T1000 (cell line): ENCODE results near the gene RALBP1.
A peak's percentile ranks its signal among the peaks of the same experiment; 100 is the strongest.
"Not testable (repeated sequence)": the region's sequence is repeated elsewhere in the genome, so short reads cannot be mapped to it uniquely, and the experiment has no call there.

Experiments
- DNase-seq: peaks from one replicate; lab custom pipeline; 2025; ENCODE audit warnings: mixed read lengths; lab: John Stamatoyannopoulos, UW

RALBP1 gene

DNA sequence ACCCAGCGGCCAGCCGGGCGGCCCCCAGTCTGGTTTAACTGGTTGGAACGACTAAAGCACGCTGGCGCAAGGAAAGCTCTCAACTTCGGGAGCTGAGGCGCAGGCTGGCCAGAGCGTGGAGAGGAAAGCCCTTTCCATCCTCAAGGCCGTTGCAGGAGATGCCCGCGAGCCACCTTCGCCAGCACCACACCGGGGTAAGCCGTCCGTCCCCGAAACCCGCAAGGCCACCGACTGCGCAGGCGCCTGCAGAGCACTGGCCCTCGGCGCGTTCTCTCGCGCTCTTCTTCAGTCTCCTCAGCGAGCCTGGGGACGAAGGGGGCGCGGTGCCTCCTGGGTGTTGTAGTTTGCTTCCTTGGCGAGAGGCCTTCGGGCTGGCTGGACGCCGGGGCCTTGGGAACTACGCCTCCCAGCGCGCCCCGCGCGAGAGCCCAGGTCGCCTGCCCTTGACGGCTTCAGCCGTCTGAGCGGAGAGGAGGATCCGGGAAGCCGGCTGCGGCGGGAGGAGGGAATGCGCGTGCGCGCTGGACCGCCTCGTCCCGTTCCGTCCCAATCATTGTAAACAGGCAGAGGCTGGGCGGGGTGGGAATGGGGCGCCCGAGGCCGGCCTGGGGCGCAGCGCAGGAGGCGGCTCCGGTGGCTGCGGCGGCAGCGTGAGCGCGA is at the start of gene RALBP1:
TSS of gene RALBP1 (plus strand) at position 531 of the 660 bp plus-strand sequence. CDS start 37,533 bp downstream, outside the sequence.
- DNase-seq: peak; percentile 97

DNA sequence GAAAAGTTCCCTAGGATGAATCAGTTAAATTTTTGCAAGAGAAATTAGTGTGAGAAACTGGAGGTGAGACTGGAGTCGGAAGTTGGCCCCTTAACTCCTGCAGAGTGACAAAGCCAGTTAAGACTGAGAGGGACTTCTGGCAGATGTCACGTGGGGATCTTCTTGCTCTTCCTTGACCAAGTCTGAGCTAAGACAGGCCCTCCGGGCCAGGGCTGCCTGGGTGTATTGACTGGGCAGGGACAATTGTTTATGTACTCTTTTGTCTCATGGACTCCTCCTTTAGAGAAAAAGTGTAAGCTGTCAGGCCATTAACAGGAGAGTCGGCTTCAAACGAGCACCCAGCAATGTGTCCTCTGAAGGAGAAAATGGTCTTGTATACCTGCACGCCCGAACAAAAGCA is 48.6 kb upstream of the RALBP1 start:
- DNase-seq: no peak

DNA sequence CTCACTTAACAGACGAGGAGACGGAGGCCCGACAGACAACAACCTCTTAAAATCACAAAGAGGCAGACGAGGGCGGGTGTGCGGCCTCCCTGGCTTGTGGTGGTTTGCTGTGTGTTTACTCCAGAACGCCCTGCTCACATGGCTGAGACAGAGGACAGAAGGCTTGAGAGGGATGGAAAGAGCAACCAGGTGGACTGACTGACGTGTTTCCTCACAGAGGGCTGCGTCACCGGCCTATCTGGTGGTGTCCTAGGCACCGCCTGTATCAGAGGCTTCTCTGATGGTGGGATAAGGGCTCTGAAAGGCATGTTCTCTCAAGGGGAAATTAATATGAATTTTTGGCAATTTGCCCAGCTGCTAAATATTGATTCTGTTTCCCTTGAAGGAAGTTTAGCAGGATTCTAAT is 47.0 kb upstream of the RALBP1 start:
- DNase-seq: no peak

DNA sequence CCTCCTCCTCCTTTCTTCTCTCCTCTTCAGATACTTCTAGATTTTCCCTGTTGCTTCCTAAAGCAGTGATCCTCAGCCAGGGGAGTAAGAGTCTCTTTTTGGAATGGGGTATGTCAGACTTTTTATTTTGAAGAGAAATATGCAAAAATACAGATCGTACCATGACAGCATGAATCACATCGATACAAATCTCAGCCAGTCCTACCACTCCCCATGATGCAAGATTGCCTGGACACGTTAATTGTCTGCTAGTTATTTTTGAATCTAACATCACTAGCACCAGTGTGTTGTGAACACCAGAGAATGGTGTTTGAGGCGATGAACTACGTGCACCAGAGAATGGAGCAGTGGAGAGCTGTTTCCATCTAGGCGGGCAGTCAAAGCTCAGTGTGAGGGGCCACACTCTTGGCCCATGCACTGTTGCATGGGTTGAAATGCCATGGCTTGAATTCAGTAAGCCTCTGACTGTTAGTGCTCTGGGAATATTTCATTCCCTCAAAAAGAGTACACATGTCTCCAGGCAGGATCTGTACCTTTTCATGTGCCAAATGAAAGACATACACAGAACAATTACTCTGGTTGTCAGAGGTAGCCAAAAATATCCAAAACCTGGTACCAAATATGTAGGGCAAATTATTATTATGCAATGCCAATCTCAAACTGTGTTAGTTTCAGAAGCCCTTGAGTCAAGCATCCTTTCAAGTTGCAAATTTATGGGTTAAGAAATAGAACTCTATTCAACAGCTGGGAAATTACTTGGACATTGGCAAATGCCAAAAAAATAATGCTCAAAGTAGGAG is 46.3 kb upstream of the RALBP1 start:
- DNase-seq: no peak

DNA sequence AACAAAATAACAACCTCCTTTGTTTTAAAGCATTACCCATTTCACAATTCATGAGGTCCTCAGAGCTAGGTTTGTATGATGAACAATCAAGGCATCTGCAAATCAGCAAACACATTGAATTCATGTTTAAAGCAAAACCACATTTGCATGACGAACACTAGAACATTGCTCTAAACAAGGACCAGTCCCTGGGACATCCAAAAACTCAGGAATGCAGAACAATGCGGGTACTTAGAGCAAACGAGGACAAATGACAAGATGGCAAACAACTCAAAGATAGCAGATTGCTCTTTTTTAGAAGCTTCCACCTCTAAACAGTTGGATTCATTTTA is 45.7 kb upstream of the RALBP1 start:
- no peak for DNase-seq

DNA sequence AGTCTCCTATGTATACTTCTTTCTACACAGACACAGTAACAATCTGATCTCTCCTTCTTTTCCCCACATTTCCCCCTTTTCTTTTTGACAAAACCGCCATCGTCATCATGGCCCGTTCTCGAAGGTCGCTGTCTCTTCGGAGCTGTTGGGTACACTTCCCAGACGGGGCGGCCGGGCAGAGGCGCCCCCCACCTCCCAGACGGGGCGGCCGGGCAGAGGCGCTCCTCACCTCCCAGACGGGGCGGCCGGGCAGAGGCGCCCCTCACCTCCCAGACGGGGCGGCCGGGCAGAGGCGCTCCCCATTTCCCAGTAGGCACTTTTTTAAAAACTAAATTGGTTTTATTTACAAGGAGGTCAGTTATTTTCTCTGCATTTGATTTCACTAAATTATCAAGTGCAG is 45.0 kb upstream of the RALBP1 start:
- not testable (repeated sequence) for DNase-seq

DNA sequence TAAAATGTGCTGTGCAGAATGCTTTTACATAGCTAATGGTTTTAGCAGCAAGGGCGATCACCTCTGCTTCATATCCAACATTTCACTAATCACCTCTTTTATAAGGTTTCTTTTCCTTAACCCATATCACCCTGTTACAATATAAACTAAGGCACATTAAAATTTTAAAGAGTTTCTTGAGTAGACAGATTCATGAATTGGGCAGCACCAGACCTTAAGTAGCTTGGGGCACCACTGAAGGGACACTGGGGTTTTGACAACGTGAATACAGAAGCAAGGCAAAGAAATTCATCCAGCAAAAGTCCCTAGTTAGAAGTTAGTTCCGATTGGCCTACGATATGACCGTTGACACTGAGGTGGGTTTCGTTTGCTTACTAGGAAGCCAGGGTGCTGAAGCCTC is 44.0 kb upstream of the RALBP1 start:
- DNase-seq: no peak

DNA sequence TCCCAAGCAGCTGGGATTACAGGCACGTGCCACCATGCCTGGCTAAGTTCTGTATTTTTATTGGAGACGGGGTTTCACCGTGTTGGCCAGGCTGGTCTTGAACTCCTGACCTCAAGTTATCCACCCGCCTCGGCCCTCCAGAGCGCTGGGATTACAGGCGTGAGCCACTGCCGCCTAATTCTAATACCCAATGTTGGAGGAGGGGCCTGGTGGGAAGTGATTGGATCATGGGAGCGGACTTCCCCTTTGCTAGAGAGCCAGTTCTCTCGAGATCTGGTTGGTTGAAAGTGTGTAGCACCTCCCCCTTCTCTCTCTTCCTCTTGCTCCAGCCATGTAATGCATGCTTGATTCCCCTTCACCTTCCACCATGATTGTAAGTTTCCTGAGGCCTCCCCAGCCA is 42.2 kb upstream of the RALBP1 start:
- not testable (repeated sequence) for DNase-seq

DNA sequence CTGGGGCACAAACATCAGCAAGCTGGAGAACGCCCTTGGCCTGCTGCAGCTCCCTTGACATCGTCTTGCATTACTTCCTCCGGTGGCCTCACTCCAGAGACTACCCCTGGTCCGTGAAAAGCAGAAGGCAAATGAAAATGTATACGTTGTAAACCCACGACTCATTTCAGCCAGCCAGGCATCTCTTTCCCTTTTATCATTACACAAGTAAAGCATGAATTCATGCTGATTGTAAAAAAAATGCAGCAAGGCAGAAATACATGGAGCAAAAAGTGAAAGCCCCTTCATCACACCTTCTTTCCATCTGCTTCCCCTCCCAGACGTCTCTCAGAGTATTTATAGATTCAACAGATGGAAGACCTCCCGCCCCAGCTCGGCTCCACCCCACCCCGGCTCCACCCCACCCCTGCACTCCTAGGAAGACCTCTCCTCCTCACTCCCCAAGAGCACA is 41.6 kb upstream of the RALBP1 start:
- no peak for DNase-seq

DNA sequence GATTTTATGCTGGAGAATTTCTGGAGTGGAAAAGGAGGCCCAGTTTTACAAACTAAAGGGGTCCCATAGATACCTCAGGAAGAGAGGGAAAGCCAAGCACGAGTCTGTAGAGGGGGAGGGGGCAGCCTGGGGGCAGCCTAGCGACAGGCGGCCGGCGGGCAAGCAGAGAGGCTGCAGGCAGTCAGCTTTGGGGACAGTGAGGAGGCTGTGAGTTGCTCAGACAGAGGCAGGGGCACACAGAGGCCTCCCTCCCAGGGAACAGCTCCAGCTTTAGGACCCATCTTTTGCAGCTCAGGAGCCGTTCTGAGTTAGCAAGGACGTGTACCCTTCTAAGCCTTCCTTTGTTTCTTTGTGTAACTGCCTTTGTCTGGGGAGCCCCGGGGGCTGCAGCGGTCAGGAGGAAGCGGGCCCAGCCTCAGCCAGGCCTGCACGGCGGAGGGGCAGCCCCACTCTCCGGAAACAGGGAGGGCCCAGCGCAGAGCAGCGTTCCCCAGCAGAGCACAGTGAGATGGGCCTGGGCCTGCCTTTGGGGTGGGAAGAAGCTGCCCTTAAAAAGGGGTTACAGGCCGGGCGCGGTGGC is 41.1 kb upstream of the RALBP1 start:
- DNase-seq: no peak

DNA sequence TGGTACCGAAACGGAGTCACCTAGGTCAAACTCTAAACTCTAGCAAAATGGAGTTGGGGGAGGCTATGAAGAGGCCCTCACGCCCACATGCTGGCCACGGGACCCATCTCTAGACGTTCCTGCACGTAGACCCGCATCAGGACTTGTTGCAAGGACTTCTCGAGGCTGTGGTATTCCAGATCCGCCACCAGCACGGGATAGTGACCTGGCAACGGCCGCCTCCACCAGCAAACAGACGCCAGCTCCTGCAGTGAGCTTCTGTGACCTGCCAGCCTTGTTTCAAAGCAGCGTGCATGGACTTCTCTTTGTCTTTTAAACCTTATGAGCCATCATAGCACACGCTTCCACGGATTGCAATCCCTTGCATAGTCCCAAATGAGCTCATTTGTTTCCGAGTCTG is 40.3 kb upstream of the RALBP1 start:
- no peak for DNase-seq

DNA sequence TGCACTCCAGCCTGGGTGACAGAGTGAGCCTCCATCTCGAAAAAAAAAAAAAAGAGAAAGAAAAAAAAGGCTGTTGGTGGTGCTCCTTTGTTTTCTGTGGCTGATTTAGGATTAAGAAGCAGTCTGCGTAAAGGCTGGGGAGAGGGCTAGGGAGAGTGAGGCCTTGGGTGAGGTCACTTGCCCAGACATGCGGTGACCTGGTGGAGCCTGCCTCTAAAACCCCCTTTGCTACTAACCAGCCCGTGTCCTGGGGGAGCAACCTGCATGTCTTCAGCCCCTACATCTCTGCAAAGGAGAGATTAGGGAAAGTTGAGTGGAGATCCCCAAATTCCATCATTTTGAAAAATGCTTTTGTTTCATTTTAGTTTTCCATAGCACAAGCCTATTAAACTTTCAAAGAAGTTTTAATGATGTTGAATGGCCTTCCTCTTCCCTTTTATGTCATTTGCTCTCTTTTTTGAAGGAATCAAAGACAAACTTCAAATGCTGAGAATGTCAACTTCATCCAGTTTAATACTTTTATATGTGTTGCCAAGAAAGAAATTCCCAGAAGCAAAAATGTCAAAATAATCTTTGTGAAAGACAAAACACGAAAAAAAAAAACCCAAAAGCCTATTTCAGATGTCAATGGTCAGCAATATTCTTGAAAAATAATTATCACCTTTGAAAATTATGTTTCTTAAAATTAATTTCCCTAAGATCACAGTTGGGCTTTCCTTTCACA is 38.9 kb upstream of the RALBP1 start:
- no peak for DNase-seq

DNA sequence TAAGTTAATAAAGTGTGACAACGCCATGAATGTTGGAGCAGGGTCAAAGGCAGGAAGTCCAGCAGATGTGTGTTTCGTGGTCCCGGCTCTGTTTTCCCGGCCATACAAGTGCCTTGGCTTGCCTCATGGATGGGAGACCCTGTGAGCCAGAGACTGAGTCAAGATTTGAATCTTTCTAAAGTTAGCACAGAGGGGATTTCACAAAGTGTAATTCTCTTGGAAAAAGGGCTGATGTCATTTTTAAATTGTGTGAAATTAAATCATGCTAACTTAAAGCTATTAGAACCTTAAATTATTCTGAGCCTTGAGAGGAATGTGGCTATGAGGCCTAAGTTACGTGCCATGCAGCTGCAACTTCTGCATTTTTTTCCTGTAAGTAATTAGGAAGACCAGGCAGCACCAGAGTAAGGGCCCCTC is 38.3 kb upstream of the RALBP1 start:
- DNase-seq: no peak

DNA sequence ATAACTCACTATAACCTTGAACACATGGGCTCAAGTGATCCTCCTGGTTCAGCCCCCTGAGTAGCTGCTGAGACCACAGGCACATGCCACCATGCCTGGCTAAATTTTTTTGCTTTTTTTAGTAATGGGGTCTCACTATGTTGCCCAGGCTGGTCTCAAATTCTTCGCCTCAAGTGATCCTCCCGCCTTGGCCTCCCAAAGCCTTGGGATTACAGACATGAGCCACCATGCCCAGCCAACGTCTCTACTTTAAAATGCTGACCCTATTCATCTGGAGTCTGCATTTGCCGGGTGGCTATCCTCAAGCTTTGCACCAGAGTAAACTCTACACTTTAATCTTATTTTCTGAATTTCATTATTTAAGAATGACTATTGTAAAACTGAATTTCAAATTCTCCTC is 37.6 kb upstream of the RALBP1 start:
- no peak for DNase-seq

DNA sequence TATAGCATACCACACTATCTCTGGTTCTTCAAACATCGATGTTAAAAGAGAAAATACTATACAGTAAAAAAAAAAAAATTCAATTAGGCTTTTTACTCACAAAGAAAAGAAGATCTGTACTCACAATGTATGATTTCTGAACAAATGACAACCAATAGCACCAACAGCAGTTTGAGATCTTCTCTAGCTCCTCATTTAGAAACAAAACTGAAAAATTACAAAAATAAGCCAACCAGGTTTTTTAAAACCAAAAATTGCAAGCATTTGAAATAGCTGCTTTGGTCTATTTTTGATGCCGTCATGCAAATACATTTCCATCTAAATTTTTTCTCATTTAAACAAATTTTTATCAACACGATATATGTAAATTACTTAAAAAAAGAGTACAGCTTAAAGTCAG is 34.3 kb upstream of the RALBP1 start:
- no peak for DNase-seq

DNA sequence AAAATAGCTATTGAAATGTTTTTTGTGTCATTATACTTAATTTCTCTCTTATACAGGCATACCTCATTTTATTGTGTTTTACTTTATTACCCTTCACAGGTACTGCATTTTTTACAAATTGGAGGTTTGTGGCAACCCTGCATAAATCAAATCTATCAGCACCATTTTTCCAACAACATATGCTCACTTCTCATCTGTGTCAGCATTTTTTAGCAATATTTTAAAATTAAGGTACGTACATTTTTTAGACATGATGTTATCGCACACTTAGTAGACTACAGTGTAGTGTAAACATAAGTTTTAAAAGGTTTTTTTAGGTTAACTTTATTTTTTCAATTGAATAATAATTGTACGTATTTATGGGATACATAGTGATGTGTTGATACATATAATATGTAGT is 30.8 kb upstream of the RALBP1 start:
- no peak for DNase-seq

DNA sequence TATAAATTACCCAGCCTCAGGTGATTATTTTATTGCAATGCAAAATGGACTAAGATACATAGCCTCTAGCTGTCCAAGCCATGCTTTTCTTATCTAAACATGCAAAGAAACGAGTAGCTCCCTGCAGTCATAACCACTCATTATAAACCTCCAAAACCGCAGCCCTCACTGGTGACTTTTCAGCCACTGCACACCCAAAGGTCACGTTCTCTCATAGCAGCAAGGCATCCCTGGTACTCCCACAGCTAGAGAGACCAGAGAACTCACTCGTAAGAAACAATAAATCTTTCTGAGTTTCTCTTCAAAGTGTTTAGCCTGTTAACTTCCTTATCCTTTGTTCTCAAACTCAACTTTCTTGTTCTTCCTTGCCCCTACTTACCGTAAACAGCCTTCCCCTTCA is 28.5 kb upstream of the RALBP1 start:
- no peak for DNase-seq

DNA sequence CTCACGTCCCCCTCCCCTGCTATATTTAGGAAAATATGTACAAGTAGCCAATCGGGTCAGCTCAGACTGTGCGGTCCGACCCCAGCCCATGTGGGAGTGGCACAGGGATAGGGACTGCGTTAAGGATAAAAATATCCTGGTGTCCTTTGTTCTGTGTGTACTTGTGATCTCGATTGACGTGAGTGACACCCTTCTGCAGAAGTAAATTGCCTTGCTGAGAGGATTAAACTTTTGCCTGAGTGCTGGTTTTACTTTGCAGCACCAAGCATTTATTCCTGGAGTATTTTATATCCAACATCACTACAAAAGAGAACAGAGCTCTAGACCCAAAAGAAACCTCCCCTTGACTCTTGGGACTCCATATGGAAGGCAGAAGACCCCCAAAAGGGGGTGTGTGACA is 28.0 kb upstream of the RALBP1 start:
- DNase-seq: no peak

DNA sequence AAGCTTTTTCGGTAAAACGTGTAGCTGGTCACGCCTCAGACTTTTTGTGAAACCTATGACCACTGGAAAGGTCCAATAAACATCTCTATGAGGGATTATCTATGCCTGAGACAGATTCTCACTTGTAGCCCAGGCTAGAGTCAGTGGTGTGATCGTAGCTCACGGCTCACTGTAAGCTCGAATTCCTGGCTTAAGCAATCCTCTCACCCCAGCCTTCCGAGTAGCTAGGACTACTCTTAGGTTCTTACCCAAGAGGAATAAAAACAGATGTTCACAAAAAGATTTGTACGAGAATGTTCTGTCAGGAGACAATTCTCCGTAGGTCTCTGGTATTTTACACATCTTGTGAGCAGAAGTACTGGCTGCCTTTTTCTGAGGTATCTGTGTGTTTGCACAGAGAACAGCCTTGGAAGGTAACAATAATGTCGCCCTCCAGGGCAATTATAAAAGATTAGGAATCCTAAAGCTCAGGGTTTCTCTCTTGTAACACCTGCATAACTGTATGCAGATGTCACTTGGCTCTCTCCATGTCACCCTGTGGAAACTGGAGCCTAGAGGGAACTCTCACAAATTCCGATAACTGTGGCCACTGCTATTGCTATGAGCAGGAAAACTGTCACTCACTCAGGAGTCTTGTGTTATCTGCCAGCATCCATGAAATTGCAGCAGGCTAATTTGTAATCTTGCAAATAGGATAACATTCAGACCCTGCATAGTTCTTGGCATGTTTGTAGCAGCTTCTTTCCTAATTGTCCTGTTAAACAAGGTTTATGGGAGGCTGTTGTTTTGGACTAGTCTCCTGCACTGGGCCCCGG is 25.5 kb upstream of the RALBP1 start:
- no peak for DNase-seq

DNA sequence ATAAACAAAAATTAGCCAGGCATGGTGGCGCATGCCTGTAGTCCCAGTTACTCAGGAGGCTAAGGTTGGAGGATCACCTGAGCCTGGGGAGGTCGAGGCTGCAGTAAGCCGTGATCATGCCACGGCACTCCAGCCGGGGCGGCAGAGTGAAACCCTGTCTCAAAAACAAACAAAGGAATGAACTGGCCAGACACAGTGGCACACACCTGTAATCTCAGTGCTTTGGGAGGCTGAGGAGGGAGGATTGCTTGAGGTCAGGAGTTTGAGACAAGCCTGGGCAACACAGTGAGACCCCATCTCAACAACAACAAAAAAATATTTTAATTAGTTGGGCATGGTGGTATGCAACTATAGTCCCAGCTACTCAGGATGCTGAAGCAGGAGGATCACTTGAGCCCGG is 24.4 kb upstream of the RALBP1 start:
- not testable (repeated sequence) for DNase-seq

DNA sequence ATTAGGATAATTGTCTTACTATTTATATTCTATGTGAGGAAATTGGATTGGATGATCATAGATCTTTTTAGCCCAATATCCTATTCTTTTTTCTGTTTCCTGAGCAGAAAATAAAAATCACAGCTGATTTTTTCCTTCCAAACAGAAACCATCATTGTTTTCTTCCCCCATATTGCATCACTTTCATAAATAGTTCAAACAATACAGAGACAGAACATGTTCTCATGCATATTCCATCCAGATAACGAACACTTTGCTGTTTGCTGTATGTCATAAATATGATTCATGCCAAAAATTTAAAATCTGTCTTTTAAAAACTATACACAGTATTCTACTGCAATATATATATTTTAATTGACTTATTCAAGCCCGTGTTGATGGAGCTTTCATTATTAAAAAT is 22.0 kb upstream of the RALBP1 start:
- DNase-seq: no peak
